Measurements from ENCODE around the gene CHAC1.

CHAC1 gene, protein sequence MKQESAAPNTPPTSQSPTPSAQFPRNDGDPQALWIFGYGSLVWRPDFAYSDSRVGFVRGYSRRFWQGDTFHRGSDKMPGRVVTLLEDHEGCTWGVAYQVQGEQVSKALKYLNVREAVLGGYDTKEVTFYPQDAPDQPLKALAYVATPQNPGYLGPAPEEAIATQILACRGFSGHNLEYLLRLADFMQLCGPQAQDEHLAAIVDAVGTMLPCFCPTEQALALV

GRCh38 chr15:40952901-40953712 is at the start of gene CHAC1:
CHAC1 (plus strand) TSS chr15:40953471; CDS start chr15:40953584, 113 bp downstream.
- peak; percentile 90 for DNase-seq

DNA sequence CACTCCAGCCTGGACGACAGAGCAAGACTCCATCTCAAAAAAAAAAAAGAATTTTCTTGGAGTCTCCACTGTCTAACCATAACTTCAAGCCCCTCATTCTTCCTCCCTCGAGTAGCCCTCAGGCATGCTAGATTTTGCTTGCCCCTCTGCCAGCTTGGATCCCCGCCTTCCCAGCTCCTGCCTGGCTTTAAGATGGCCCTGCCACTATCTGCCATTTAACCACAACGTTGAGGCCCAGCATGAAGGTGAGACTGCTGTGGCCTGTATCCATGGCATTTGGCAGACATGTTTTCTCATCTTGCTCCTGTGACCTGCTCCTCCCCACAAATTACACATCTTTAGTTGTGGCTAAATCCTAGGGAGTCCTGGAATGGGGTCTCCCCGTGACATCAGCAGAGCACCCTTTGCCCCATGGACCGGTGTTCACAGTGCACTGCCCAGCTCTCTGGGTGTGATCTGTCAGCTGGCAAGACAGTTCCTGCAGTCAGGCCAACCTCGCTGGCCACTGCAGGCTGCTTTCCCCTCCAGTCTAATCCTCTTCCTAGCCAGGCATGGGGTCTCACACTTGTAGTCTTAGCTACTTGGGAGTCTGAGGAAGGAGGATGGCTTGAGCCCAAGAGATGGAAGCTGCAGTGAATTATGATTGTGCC is 48.6 kb upstream of the CHAC1 start:
- no peak for DNase-seq

DNA sequence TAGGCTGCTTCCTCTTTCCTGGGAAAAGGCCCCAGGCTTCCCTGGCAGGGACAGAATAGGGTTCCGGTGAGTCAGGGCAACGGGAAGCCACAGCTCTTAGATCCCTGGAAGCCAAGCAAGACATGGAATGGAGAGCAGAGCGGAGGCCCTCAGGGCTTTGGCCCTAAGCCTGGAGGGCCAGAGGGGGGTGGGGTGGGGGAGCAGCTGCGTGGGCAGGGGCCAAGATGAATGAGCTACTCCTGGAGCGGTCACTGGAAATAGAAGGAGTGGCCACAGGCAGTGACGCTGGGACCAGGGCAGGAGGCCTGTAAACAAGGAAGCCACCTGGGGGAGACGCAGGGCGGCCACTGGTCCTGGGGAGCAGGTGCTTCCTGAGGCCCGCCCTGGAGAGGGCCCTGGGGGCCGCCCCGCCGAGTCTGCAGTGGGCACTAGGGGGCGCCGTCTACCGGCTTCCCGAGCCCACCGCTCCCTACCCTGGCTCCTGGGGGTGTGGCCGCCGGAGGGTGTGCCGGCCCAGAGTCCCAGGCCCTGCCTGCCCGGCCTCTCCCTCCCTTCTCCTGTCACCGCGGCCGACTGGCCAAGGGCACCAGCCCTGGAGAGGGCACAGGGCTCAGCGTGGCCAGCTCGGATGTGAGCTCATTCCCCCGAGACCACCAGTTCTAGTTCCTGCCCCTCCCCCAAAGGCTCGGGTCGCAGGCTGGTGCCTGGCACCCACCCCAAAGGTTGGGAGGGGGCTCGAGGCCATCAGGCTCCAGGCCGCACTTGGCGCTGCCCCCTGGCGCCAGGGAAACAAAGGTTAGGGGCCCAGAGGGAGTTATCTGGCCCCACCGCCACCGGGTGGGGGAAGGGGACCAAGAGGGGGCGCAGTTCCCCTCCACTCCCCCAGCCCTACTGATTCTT is 46.9 kb upstream of the CHAC1 start:
- peak; percentile 45 for DNase-seq

DNA sequence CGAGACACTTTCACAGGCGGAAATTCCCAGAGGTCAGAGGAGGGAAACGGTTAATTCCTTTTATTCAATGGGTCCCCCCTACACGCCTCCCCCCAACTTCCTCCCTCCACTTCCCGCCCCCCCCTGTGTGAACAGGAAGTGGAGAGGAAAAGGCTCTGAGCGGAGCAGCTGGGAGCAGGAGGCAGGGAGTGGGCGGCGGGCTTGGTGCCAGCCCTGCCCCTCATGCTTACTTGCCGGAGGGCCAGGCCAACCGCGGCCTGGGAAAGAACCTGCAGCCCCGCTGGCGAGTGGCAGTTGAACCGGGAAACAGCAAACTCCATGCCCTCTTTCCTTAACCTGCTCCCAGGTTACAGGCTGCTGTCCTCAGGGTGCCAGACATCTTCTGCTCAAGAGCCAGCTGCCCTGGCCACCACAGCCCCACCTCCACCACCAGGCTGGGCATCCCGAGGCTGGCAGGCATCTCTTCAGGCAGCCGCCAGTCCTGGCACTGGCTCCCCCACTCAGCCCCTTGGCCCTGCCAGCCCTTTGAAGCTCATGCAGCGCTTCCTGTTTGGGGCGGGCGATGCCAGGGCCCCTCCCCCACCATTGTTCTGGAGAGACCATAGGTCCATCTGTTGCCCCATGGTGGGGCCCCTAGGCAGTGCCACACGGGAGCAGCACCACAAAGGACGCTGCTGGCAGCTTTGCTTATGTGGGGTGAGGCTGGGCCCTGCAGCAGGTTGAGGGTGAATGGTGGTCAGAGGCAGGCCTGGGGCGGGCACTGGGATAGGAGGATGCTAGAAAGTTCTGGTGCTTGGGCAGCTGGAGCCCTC is 46.1 kb upstream of the CHAC1 start:
- DNase-seq, result peak; percentile 41

- DNase-seq, result no peak
These were observed 45.2 kb upstream of the CHAC1 start for GRCh38 chr15:40908095-40908494.

DNA sequence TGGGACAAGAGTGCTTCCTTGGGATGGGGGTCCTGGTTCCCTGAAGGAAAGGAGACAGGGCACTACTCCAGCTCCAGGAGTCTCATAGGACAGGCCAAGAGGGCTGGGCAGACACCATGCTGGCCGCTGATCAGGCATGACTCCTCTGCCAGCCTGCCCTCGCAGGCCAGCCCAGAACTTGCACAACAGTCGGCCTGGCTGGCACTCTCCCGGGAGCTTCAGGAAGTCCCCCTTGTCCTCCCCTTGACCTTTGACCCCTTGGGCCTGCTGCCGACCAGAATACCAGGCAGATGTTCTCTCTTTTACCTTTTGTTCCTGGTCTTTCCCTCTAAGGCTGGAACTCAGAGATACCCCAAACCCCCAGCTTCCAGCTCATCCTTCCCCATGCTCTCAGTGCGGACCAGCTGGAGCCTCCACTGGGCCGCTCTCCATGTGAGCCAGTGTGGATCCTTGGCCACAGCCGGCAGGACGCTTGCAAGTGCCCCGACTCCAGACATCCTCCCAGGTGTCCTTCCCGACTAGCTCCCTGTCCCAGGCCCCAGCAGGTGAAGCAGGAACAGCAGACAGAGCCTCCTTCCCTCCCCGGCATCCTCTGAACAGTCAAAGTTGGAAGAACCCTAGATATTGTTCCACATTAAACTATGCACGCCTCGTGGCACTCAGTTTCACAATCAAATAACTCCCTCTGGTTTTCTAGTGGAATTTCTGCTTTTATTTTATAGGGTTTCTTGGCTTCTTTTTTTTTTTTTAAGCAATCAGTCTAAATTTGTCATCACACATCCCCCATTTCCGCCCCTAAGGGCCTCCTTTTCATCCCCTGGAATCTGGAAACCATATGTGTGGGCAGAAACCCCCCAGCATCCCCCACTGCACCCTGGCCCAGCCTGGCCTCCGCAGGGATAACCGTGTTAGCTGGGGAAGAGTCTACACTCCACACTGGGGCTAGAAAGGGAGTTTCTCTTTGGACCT is 43.3 kb upstream of the CHAC1 start:
- DNase-seq, result no peak

- DNase-seq, result no peak
These were observed 42.1 kb upstream of the CHAC1 start for GRCh38 chr15:40911141-40911540.

DNA sequence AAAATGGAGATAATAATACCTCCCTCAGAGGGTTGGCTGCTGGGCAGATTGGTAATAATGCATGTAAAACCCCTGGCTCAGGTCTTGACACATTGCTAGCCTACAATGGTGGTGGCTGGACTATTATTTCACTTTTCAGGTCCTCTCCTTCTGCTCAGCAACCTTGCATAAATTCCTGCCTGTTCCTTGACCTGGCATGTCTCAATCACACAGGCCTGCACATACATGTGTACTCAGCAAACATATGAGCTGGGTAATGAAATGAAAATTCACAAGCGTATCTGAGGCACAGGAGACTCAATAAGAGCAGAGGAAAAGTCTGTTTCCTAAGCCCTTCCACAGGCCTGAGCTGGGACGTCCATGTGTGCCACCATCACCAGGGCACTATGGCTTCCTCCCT is 41.6 kb upstream of the CHAC1 start:
- DNase-seq, result no peak

- DNase-seq, result no peak
These were observed 40.8 kb upstream of the CHAC1 start for GRCh38 chr15:40912478-40912877.

DNA sequence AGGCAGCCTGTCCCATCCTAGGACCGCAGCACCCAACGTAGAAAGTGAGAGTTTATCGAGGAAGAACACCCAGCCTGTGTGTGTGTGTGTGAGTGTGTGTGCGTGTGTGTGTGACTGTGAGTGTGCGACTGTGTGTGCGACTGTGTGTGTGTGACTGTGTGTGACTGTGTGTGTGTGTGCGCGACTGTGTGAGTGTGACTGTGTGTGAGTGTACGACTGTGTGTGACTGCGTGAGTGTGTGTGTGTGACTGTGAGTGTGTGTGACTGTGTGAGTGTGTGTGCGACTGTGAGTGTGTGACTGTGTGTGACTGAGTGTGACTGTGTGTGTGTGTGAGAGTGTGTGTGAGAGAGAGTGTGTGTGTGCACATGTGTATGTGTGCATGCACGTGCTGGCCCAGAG is 39.3 kb upstream of the CHAC1 start:
- no peak for DNase-seq

- DNase-seq, result no peak
These were observed 38.8 kb upstream of the CHAC1 start for GRCh38 chr15:40914486-40914885.

DNA sequence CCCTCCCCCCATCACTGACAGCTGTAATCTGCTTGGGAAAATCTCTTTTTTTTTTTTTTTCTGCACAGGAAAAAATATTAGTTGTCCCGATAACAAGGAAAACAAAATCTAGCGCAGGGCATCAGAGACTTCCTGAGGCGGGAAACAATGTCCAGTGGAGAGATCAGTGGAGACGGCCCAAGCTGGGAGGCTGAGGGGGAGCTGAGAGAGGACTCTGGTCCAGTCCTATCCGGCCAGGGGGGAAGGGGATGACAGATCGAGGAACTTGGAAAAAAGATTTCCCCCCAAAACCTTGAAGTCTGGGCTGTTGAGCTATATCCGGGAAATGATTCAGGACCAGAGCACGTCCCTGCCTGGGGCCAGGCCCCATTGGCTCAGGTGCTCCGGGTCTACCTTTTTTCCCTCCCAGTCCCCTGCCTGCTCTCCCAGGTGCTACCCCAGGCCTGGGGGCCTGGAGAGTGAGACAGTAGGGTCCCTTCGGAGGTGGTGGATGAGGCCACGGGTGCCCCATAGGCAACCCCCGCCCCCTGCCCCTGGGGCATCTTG is 38.1 kb upstream of the CHAC1 start:
- DNase-seq, result no peak

GRCh38 chr15:40915679-40916078 is 37.6 kb upstream of the CHAC1 start:
- DNase-seq, result no peak

DNA sequence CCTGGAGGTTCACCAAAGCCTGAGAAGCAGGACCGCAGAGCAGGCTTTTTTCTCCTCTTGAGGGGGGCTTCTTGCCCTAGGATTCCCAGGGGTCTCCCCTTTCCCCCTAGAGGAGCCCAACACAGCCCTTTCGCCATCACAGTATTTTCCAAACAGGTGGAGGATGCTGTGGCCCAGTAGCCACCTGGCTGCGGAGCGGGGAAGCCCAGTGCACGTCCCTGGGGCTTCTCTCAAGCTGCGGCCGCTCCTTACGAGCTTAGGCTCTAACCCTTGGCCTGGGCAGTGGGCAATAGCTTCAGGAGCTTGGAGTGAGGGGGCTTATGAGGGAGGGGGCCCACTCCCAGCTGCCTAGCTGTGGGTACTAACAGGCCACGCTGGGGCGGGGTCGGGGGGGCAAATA is 35.7 kb upstream of the CHAC1 start:
- DNase-seq, result no peak

DNA sequence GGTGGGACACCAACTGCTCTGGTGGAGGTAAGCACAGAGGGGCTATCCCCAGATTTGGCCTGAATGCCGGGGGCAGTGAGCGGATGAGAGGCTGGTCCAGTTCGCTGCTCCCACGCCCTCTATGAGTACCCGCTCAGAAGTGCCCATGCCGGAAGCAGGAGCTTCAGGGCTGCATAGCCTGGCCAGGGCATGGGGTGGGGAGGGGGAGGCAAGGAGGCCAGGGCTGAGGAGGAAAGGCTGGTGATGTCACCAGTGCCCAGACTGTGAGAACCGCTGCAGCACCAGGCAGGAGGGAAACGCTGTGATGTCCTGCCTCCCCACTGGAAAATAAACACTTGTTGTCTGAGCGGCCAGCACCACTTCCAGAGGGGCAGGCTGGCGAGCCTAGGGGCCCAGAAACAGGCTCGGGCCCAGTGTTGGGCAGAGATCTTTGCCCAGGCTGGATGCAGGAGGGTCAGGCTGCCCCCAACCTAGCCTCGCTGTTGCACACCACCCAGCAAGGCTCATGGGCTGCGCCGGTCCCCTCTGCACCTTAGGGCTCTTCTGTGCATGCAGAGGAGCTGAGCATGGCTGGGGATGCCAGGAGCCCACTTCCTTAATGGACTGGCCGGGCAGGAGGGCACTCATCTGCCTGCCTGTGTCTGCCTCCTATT is 35.0 kb upstream of the CHAC1 start:
- no peak for DNase-seq

- no peak for DNase-seq
These were observed 34.4 kb upstream of the CHAC1 start for GRCh38 chr15:40918799-40919392.

DNA sequence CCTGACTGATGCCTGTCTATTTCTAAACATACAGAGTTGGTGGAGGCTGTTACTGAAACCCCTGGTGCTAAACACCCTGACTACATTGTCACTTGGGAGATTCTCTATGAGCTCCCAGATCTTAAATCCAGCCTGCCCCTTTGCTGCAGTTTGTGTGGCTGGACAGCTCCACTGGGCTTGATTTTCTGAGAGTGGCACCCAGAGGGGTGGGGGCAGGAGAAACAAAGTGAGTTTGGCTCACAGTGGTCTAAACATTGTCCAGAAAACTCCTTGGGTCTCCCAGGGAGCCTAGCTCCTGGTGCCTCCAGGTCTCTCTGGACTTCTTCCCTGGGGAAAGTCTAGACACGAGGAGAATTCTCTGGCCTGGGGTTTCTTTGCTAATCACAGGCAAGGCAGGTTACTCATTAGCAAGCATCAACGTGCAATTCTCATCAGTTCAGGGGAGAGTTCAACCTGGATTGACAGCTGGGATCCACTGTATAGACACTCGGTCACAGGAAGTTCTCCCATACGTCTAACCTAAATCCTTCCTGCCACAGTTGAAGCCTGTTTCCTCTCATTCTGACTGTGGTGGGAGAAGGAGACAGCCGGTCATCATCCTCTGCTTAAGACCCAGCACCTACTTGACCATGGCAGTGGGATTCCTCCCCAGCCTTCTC is 31.2 kb upstream of the CHAC1 start:
- DNase-seq, result no peak

GRCh38 chr15:40922608-40923005 is 30.7 kb upstream of the CHAC1 start:
- no peak for DNase-seq

GRCh38 chr15:40923551-40923950 is 29.7 kb upstream of the CHAC1 start:
- no peak for DNase-seq
